SIG-M5 treated with dmso at 0.1 percent for 504 hours (cell line): ENCODE results near the gene A4GALT.

Experiments used
- DNase-seq: peaks from one replicate; lab custom pipeline; 2025; ENCODE audit not compliant: unreplicated experiment; lab: John Stamatoyannopoulos, UW

A4GALT gene

GRCh38 chr22:42653999-42654398, 66.7 kb downstream of the A4GALT start:
- no peak for DNase-seq

DNA sequence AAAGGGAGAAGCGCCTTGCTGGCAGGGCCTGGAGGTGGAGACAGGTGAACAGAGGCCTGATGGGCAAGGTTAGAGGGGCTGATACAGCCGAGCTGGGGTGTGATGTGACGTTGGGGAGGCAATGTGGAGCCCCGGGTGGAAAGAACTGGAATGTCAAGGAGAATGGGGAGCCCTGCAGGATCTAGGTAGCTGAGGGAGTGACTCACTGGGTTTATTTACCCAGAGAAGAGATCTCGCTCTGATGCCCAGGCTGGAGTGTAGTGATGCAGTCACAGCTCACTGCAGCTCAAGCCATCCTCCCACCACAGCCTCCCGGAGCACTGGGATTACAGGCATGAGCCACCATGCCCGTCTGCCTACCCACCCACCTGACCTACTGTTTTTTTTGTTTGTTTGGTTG, 69.5 kb downstream of the A4GALT start:
- no peak for DNase-seq

DNA sequence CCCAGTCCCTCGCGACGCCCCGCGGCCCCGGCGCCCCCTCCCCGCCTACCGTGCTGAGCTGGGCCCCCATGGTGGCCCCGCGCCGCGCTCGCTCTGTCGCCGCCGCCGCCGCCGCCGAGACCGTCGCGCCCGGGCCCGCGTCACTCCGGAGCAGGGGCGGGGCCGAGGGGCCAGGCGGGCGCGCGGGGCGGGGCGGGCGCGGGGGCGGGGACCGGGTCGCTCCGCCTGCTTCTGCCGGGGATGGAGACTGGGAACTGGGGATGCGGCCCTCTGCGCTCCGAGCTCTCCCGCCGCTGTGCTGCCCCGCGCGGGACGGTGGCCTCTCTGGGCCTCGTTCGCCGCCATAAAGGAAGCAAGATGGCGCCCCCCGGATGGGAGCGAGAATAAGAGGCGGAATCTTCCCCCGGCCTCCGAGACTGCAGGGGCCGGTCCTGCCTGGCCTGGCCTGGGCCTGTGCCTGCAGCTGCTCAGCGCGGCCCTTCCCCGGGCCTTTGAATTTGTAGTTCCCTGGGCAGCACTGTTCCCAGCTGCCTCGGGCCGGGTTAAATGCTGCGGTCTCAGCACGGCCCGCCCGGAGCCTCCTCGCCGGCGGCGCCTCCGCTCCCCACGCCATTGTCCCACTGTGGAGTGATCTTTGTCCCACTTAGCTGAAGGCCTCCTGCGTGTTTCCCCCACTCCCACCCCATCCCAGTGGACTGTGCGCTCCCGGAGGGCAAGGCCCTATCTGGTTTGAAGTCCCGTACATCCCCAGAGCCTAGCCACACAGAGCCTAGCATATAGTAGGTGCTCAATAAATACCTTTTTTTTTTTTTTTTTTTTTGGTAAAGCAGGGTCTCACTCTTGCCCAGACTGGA, 71.2 kb downstream of the A4GALT start, which contains the start of gene CYB5R3:
Gene CYB5R3, minus strand, starts transcription at position 147 of the 854 bp plus-strand sequence. Its CDS starts 77 bp downstream, at position 70.
- peak; percentile 69 for DNase-seq

GRCh38 chr22:42648368-42649245, 72.1 kb downstream of the A4GALT start:
- DNase-seq: peak; percentile 18

DNA sequence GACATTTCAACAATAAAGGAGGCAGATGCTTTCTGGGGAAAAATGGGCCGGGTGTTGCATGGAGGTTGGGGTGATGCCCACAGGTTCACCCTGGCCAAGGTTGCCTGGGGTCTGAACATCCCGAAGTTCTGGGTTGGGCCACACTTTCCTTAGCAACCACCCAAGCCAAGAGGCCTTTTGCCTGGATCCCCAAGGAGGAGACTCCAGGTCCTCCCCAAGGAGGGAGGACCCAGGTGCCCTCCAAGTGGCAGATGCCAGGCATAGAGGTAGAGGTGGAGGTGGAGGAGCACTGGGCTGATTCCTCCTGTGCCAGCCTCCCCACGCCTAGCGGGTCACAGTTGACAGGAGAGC, 72.7 kb downstream of the A4GALT start:
- no peak for DNase-seq

GRCh38 chr22:42646569-42647525, 73.8 kb downstream of the A4GALT start:
- no peak for DNase-seq

DNA sequence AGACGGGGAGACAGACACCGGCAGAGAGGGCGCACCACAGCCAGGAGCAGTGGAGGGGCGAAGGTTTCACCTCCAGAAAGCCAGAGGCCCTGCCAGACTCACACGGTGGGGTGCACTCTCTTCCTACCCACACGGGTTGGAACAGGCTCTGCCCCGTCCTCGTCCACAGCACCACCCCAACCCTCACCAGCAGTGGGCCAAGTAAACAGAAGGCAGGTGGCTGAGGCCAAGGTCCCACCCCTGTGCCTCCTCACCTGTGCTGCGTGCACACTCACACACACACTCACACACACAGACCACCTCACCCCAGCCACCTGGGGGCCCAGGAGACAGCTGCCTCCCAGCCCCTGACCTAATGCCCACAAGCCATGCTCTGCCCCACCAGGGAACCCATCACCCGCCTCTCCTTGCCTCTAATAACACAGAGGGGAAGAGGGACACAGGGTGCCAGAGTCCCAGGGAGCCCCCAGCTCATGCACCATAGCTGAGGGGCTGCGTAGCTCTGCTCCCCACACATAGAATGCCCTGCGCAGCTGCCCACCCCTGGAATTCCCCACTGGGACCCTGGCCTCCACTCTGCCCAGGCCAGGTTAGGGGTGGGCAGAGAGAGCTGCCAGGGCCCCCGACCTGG, 74.6 kb downstream of the A4GALT start:
- DNase-seq: no peak

- no peak for DNase-seq
Observed at GRCh38 chr22:42645341-42645937, 75.2 kb downstream of the A4GALT start.

- no peak for DNase-seq
Observed at GRCh38 chr22:42644422-42645340, 76.0 kb downstream of the A4GALT start.

DNA sequence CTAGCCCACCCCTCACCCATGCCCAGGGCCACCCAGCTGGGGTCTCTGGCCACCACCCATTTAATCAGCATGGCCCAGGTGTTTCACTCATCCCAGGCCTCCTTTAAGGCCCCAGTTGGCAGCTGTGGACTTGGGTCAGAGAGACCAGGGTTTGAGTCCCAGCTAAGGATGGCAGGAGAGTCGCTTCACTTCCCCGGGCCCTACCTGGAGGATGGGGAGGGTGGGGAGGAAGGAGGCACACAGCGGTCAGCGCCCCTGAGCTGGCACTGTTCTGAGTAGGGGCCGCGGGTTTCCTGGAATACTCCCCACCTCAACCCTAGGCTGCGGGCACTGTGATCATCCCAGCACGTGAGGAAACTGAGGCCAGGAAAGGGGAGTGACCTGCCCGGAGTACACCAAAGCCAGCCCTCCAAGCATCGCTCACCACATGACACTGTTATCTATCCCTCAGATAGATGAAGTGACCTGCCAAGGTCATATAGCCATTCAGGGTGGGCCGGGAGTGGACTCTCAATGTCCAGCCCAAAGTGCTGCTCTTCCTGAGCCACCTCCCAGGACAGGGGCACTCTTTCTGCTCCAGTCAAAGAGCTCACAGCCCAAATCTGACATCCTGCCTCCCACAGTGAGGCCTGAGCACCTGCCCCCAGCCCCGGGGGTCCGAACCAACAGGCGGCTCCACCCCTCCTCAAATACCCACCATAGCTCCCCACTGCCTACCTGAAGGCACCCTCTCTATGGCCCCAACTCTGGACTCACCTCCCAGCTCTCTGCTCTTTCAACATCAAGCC, 76.8 kb downstream of the A4GALT start:
- no peak for DNase-seq

DNA sequence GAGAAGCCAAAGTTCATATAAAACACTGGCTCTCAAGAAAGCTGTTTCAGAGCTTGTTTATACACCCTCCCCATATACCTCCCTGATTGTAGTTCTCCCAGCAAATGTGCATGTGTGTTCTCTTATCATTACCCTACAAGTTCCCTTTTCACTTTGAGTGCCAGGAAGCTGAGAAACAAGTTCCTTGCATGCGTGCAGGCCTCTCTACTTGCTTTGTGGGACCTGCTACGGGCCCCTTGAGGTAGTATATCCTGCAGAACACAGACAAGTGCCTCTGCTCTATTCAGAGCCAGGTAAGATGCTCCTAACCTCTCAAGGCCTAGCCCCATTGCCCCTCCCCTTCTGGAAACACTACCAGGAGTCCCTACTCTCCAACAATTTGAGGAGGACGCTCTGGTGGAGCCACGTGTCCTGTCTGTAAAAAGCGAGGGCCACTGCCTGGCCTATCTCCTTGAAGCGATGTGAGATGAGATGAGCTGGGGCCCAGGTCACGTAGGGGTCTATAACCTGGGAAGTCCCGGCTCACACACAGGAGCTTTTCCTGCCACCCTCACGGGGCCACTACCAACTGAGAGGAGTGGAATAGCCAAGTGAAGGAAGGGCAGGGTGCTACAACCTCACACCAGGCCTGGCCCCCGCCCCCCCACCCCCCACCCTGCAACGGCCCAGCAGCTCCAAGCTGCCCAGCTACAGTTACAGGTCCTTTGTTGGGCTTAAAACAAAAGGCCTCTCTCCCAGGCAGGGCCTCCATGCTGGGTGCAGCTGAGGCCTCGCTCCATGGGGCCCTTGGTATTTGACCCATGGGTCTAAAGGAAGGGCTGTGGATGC, 77.7 kb downstream of the A4GALT start:
- DNase-seq: peak; percentile 39
